Measurements from ENCODE around the gene CCNC.

DNA sequence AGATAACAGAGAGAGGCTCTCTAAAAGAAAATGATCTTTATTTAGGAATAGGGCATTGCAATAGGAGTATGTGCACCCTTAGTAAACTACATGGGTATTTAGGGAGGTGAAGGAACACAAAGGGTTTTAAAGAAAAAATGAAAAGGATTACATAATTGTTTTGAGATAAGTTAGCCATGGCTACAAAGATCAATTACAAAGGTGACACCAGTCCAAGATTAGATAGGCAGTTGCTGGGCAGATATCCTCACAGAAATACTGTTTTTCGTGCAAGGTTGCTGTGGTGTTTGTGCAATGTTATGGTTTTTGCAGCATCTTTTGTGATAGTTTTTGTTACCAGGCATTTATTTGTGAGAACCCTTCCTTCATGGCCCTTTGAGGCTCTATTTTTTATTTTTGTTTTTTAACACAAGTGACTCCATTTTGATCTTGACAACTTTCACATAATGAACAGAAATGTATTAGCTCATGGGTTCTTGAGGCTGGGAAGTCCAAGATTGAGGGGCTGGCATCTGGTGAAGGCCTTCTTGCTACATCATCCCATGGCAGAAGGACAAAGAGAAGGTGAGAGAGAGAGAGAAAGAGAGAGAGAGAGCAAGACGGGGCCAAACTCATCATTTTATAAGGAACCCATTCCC, 5.6 kb upstream of the CCNC start:
- TF ChIP-seq, protein P1, sequence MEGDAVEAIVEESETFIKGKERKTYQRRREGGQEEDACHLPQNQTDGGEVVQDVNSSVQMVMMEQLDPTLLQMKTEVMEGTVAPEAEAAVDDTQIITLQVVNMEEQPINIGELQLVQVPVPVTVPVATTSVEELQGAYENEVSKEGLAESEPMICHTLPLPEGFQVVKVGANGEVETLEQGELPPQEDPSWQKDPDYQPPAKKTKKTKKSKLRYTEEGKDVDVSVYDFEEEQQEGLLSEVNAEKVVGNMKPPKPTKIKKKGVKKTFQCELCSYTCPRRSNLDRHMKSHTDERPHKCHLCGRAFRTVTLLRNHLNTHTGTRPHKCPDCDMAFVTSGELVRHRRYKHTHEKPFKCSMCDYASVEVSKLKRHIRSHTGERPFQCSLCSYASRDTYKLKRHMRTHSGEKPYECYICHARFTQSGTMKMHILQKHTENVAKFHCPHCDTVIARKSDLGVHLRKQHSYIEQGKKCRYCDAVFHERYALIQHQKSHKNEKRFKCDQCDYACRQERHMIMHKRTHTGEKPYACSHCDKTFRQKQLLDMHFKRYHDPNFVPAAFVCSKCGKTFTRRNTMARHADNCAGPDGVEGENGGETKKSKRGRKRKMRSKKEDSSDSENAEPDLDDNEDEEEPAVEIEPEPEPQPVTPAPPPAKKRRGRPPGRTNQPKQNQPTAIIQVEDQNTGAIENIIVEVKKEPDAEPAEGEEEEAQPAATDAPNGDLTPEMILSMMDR (conservative IDR thresholded peaks at IDR 0.05): no peak
- TF ChIP-seq ZFX (IDR thresholded peaks at IDR 0.05): no peak

All from C4-2B (cell line).